Hepatocyte (in vitro differentiated cells): Measurements from ENCODE around the gene TPD52L3. TPM values are rescaled to one million over a fixed set of nuclear protein-coding genes. Genes with fewer than 3 reads are reported as not detected.
A peak's percentile ranks its signal among the peaks of the same experiment; 100 is the strongest.

ENCODE experiments used
- DNase-seq: peaks from one replicate; pipeline ENCODE4 v3.0.0-alpha.2; 2016; ENCODE audit warnings: low spot score
- H2AFZ ChIP-seq: fragments of 200-600 bp; sonication (generic); 2 replicates; pipeline ENCODE4 v1.6.0; 2016; ENCODE audit warnings: antibody characterized with exemption, mild to moderate bottlenecking
- H3K27ac ChIP-seq: fragments of 200-600 bp; sonication (generic); 2 replicates; pipeline ENCODE4 v1.5.1; 2016; ENCODE audit warnings: mild to moderate bottlenecking
- H3K27me3 ChIP-seq: fragments of 200-600 bp; sonication (generic); 2 replicates; pipeline ENCODE4 v1.6.1; 2016
- H3K36me3 ChIP-seq: fragments of 200-600 bp; sonication (generic); replicated peaks from 2 replicates; pipeline ENCODE4 v1.5.1; 2016; ENCODE audit warnings: low read depth; ENCODE audit not compliant: insufficient read depth
- H3K4me1 ChIP-seq: fragments of 200-600 bp; sonication (generic); 2 replicates; pipeline ENCODE4 v1.5.1; 2016; ENCODE audit warnings: mild to moderate bottlenecking, moderate library complexity; ENCODE audit not compliant: insufficient read depth
- H3K4me2 ChIP-seq: fragments of 200-600 bp; sonication (generic); 2 replicates; pipeline ENCODE4 v1.6.0; 2016
- H3K4me3 ChIP-seq: fragments of 200-600 bp; sonication (generic); 2 replicates; pipeline ENCODE4 v1.5.1; 2016; ENCODE audit warnings: mild to moderate bottlenecking
- H3K79me2 ChIP-seq: fragments of 200-600 bp; sonication (generic); 2 replicates; pipeline ENCODE4 v1.6.0; 2017; ENCODE audit warnings: mild to moderate bottlenecking
- H3K9me2 ChIP-seq: fragments of 200-600 bp; sonication (generic); replicated peaks from 2 replicates; pipeline ENCODE4 v1.6.0; 2017; ENCODE audit warnings: mild to moderate bottlenecking; ENCODE audit not compliant: insufficient read depth
- H3K9me3 ChIP-seq: fragments of 200-600 bp; sonication (generic); 2 replicates; pipeline ENCODE4 v1.5.1; 2016; ENCODE audit warnings: low read depth, mild to moderate bottlenecking
- H4K20me1 ChIP-seq: fragments of 200-600 bp; sonication (generic); 2 replicates; pipeline ENCODE4 v1.6.0; 2016; ENCODE audit warnings: mild to moderate bottlenecking; ENCODE audit not compliant: insufficient read depth, poor library complexity, severe bottlenecking
- EZH2 ChIP-seq: fragments of 200-600 bp; sonication (generic); IDR thresholded peaks from 2 replicates; pipeline ENCODE4 v1.6.1; 2016; ENCODE audit warnings: antibody characterized with exemption, mild to moderate bottlenecking, borderline replicate concordance
- EZH2phosphoT487 ChIP-seq: fragments of 200-600 bp; sonication (generic); IDR thresholded peaks from one replicate; pipeline ENCODE4 v1.6.1; 2018; ENCODE audit warnings: antibody characterized with exemption, mild to moderate bottlenecking, low read depth, moderate library complexity; ENCODE audit not compliant: unreplicated experiment, severe bottlenecking
- WGBS: methylation state at CpG from one replicate; pipeline ENCODE4 v1.1.6; 2016; ENCODE audit warnings: low lambda C conversion rate; ENCODE audit errors: missing lambda C conversion rate; 5-methylcytosine and 5-hydroxymethylcytosine counted together
- polyA plus RNA-seq: library from polyadenylated mRNA; unstranded; fragments of >200 nt; fragmentation: Nextera tagmentation; extraction: Ambion mirVana; gene quantifications from 2 replicates; pipeline ENCODE4 v1.2.1, GENCODE V29; 2016
- total RNA-seq: library from RNA; depleted of rRNA; stranded (reverse); fragments of >200 nt; gene quantifications from 2 replicates; pipeline ENCODE4 v1.2.3, GENCODE V29; 2014
- TF ChIP-seq, protein P1 (sequence below): fragments of 200-600 bp; sonication (generic); IDR thresholded peaks from 2 replicates; pipeline ENCODE4 v1.5.1; 2016; ENCODE audit warnings: antibody characterized with exemption, mild to moderate bottlenecking; ENCODE audit not compliant: poor library complexity

Gene TPD52L3
- total and polyA plus RNA-seq, 2 experiments from 2014 or later, result not detected

DNA sequence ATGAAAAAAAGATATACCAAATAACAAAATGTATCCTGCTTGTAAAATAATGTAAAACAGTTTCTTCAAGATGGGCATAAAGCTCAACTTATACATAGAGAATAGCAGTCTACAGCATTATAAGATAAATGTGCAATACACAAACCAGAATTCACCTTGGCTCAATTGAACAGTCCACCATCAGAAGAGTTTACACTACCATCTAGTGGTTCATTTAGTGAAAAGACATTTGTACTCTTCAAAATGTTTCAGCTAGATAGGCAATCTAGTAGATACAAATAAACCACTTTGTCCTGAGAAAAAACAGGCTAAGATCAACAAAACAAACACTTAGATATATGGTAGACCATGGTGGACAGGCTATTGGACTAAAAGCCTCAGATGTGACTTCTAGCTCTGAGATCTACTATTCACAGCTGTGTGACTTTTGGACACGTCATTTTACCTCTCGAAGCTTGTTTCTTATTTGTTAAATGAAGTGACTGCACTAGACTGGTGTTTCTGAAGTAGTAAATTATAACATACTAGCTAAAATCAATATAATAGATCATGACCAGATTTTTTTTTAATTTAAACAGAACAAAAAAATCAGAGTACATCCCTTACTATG, 22.1 kb upstream of the TPD52L3 start:
- no peak overlapping the region for H2AFZ ChIP-seq
- H3K9me2 ChIP-seq, result no peaks in the 10 kb centered on the region
- no peaks in the 10 kb centered on the region for H3K79me2 ChIP-seq
- H3K27me3 ChIP-seq, result no peaks in the 10 kb centered on the region
- no peaks in the 10 kb centered on the region for H3K4me1 ChIP-seq
- no peak overlapping the region for H3K4me3 ChIP-seq
- no peaks in the 10 kb centered on the region for H3K9me3 ChIP-seq
- peak; percentile 38 for DNase-seq
- 97% methylated on average over 2 of the region's 2 CpGs for WGBS
- TF ChIP-seq EZH2 (no peak), EZH2phosphoT487 (no peak)
- TF ChIP-seq, protein P1, sequence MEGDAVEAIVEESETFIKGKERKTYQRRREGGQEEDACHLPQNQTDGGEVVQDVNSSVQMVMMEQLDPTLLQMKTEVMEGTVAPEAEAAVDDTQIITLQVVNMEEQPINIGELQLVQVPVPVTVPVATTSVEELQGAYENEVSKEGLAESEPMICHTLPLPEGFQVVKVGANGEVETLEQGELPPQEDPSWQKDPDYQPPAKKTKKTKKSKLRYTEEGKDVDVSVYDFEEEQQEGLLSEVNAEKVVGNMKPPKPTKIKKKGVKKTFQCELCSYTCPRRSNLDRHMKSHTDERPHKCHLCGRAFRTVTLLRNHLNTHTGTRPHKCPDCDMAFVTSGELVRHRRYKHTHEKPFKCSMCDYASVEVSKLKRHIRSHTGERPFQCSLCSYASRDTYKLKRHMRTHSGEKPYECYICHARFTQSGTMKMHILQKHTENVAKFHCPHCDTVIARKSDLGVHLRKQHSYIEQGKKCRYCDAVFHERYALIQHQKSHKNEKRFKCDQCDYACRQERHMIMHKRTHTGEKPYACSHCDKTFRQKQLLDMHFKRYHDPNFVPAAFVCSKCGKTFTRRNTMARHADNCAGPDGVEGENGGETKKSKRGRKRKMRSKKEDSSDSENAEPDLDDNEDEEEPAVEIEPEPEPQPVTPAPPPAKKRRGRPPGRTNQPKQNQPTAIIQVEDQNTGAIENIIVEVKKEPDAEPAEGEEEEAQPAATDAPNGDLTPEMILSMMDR, result peak; percentile 69
- no peak overlapping the region for H3K4me2 ChIP-seq
- no peak overlapping the region for H3K27ac ChIP-seq
- H4K20me1 ChIP-seq, result no peaks in the 10 kb centered on the region
- no peaks in the 10 kb centered on the region for H3K36me3 ChIP-seq

DNA sequence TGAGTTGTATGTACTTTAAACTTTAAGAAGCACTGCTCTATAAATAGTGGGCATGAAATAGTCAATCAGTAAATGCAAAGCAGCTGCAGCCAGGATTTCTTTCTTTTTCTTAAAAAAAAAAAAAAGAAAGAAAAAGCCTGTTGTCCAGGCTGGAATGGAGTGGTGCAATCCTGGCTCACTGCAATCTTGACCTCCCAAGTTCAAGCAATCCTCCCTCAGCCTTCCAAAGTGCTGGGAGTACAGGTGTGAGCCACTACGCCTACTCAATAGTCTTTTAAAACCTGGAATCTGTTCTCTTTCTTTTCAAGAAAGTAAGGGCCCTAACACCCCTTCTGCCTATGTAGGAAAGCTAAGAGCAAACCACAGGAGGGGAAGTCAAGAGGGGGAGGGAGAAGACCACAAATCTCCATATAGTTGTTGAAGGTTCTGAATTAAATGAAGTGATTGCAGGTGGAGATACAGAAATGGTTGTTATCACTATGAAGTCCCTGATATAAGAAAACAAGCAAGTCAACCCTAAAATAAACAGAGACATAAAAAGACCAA, 20.6 kb upstream of the TPD52L3 start:
- Histone ChIP-seq H3K4me3 (no peak overlapping the region), H2AFZ (no peak overlapping the region), H4K20me1 (no peaks in the 10 kb centered on the region), H3K9me2 (no peaks in the 10 kb centered on the region), H3K9me3 (no peaks in the 10 kb centered on the region), H3K36me3 (no peaks in the 10 kb centered on the region), H3K4me1 (no peaks in the 10 kb centered on the region), H3K79me2 (no peaks in the 10 kb centered on the region), H3K4me2 (no peak overlapping the region), H3K27ac (no peak overlapping the region), H3K27me3 (no peaks in the 10 kb centered on the region)
- 81% methylated on average over 1 of the region's 1 CpG for WGBS
- TF ChIP-seq, protein P1, result no peak
- TF ChIP-seq EZH2phosphoT487 (no peak), EZH2 (no peak)
- DNase-seq, result no peak

DNA sequence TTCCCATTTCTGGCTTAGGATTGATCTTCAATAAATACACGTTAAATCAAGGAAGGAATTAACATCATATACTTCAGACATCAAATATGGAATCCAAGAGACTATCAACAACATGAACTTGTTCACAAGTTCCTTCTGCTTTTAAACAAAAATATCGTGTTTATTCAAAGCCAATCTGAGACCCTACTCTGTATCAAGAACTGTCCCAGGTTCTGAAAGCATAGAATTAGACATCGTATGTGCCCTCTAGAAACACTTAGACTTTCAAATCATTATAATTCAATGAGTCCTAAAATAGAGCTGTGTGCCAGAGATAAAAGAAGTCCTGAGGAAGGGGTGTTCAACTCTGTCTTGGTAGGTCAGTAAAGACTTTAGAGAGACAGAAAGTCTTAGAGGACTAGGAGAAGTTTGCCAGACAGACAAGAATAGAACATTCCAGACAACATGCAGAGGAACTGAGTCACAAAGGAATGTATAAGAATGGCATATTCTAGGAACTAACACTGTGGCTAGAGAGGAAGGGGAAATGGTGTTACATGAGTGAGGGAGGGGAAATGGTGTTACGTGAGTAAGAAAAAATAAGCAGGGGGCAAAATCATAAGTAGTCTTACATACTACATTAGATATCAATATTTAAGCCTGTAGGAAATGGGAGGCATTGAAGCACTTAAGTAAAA, 2.9 kb downstream of the TPD52L3 start:
- Histone ChIP-seq H3K4me3 (no peak overlapping the region), H3K9me2 (no peaks in the 10 kb centered on the region), H3K4me1 (no peaks in the 10 kb centered on the region), H3K4me2 (no peak overlapping the region), H3K27me3 (no peaks in the 10 kb centered on the region), H2AFZ (no peak overlapping the region), H4K20me1 (no peaks in the 10 kb centered on the region), H3K36me3 (no peaks in the 10 kb centered on the region), H3K27ac (no peak overlapping the region), H3K9me3 (no peaks in the 10 kb centered on the region), H3K79me2 (no peaks in the 10 kb centered on the region)
- DNase-seq, result no peak
- 87% methylated on average over 4 of the region's 4 CpGs for WGBS
- TF ChIP-seq EZH2 (no peak), EZH2phosphoT487 (no peak)
- TF ChIP-seq, protein P1, result no peak
